GM12878 (cell line): ENCODE measurements around the gene PARM1. TPM values are rescaled to one million over a fixed set of nuclear protein-coding genes. Genes with fewer than 3 reads are reported as not detected.
A peak's percentile ranks its signal among the peaks of the same experiment; 100 is the strongest.

Source experiments
- ATAC-seq: fragments of 200-7000 bp; cut with Tn5 transposase; 3 replicates; pipeline ENCODE4 v1.9.1; 2020; ENCODE audit warnings: mild to moderate bottlenecking, moderate library complexity
- BruUV-seq: library from RNA; stranded (reverse); fragments of 400-500 nt; replicated peaks from 2 replicates; lab custom pipeline; 2021; lab: Mats Ljungman, UMichigan
- CTCF ChIA-PET: fragments of 300-600 bp; sonication (Branson Sonifier 250); formaldehyde crosslinking; extraction: SDS; loops from one replicate; lab custom pipeline; 2021; ENCODE audit warnings: inconsistent platforms; lab: Yijun Ruan, JAX
- POLR2A ChIA-PET: fragments of 350-600 bp; formaldehyde crosslinking; extraction: SDS; loops from one replicate; lab custom pipeline; 2021; ENCODE audit warnings: inconsistent platforms; lab: Charles Lee
- RAD21 ChIA-PET: fragments of 300-600 bp; sonication (Branson Sonifier 250); formaldehyde crosslinking; loops from one replicate; lab custom pipeline; 2023; ENCODE audit warnings: antibody characterized with exemption; ENCODE audit not compliant: unreplicated experiment; lab: Charles Lee
- SMC1A ChIA-PET: fragments of 300-600 bp; sonication (Branson Sonifier 250); formaldehyde crosslinking; loops from one replicate; lab custom pipeline; 2023; ENCODE audit not compliant: unreplicated experiment, uncharacterized antibody; lab: Charles Lee
- DNase-seq: peaks from one replicate; pipeline ENCODE4 v3.0.0-alpha.2; 2011; ENCODE audit warnings: low read depth, low spot score
- FAIRE-seq: peaks from 3 replicates; lab custom pipeline; 2011; peaks lifted over from hg19 to GRCh38; lab: Jason Lieb, UNC
- H2AFZ ChIP-seq: 2 replicates; pipeline ENCODE4 v1.6.0; 2011; ENCODE audit warnings: low read depth, low read length, control low read depth; ENCODE audit not compliant: control insufficient read depth
- H3K27ac ChIP-seq: 2 replicates; pipeline ENCODE4 v1.5.1; 2011; ENCODE audit warnings: control low read depth; ENCODE audit not compliant: control insufficient read depth, insufficient read depth
- H3K27me3 ChIP-seq, 2 experiments: replicated peaks in 1 of 2; 2 replicates each; pipeline versions ENCODE4 v1.6.0 to v1.6.1; 2011; ENCODE audit warnings: low read length in 1 of 2; ENCODE audit not compliant: control insufficient read depth in 2 of 2, insufficient read depth in 2 of 2
- H3K36me3 ChIP-seq, 2 experiments: 2 replicates each; pipeline ENCODE4 v1.5.1; 2011; ENCODE audit warnings: low read length in 1 of 2; ENCODE audit not compliant: control insufficient read depth in 2 of 2, insufficient read depth in 2 of 2
- H3K4me1 ChIP-seq: 2 replicates; pipeline ENCODE4 v1.6.1; 2011; ENCODE audit warnings: mild to moderate bottlenecking, low read length, moderate library complexity, mixed read lengths; ENCODE audit not compliant: control insufficient read depth, insufficient read depth
- H3K4me2 ChIP-seq: 2 replicates; pipeline ENCODE4 v1.6.0; 2011; ENCODE audit warnings: control low read depth; ENCODE audit not compliant: control insufficient read depth, insufficient read depth
- H3K4me3 ChIP-seq: fragments of 200-600 bp; sonication (generic); 2 replicates; pipeline ENCODE4 v1.5.1; 2016
- H3K79me2 ChIP-seq: 2 replicates; pipeline ENCODE4 v1.6.0; 2011; ENCODE audit warnings: low read length; ENCODE audit not compliant: control insufficient read depth, insufficient read depth
- H3K9ac ChIP-seq: 2 replicates; pipeline ENCODE4 v1.8.0; 2011; ENCODE audit warnings: low read length, control low read depth, mixed read lengths; ENCODE audit not compliant: control insufficient read depth, insufficient read depth
- H3K9me3 ChIP-seq: replicated peaks from 3 replicates; pipeline ENCODE4 v1.5.1; 2011; ENCODE audit warnings: mild to moderate bottlenecking, low read length; ENCODE audit not compliant: control insufficient read depth, insufficient read depth
- H4K20me1 ChIP-seq: 2 replicates; pipeline ENCODE4 v1.6.0; 2011; ENCODE audit not compliant: control insufficient read depth, insufficient read depth
- BACH1 ChIP-seq: fragments of 450-650 bp; IDR thresholded peaks from 2 replicates; pipeline ENCODE4 v1.6.1; 2017; ENCODE audit warnings: mild to moderate bottlenecking, borderline replicate concordance
- BCL11A ChIP-seq: IDR thresholded peaks from 2 replicates; pipeline ENCODE4 v1.6.1; 2011; ENCODE audit warnings: low read depth, low read length
- CREB1 ChIP-seq: IDR thresholded peaks from 2 replicates; pipeline ENCODE4 v1.6.1; 2012; ENCODE audit warnings: low read depth, mild to moderate bottlenecking, inconsistent platforms
- GABPA ChIP-seq: IDR thresholded peaks from 2 replicates; pipeline ENCODE4 v1.6.1; 2014; ENCODE audit warnings: antibody characterized with exemption, low read depth, mild to moderate bottlenecking, inconsistent platforms
- HCFC1 ChIP-seq: fragments of 150-350 bp; IDR thresholded peaks from 2 replicates; pipeline ENCODE4 v1.6.1; 2014; ENCODE audit warnings: low read length
- POLR2AphosphoS5 ChIP-seq: IDR thresholded peaks from 2 replicates; pipeline ENCODE4 v1.6.1; 2011; ENCODE audit warnings: mild to moderate bottlenecking, low read length, inconsistent platforms
- RAD21 ChIP-seq: IDR thresholded peaks from 2 replicates; pipeline ENCODE4 v1.6.1; 2011; ENCODE audit warnings: mild to moderate bottlenecking, low read depth, low read length, moderate library complexity; ENCODE audit not compliant: insufficient read depth
- RAD51 ChIP-seq: fragments of 450-650 bp; IDR thresholded peaks from 2 replicates; pipeline ENCODE4 v1.6.1; 2016; ENCODE audit warnings: moderate library complexity, mild to moderate bottlenecking, inconsistent platforms
- SIN3A ChIP-seq: IDR thresholded peaks from 2 replicates; pipeline ENCODE4 v1.6.1; 2012; ENCODE audit warnings: low read depth, low read length, improper control_type of control experiment
- SMAD1 ChIP-seq: fragments of 450-650 bp; IDR thresholded peaks from 2 replicates; pipeline ENCODE4 v1.6.1; 2018; ENCODE audit warnings: mild to moderate bottlenecking, low read depth; ENCODE audit not compliant: partially characterized antibody
- SRF ChIP-seq, 2 experiments: IDR thresholded peaks; 2 replicates each; pipeline ENCODE4 v1.6.1; 2011; ENCODE audit warnings: low read depth in 2 of 2, low read length in 2 of 2, mild to moderate bottlenecking in 1 of 2, moderate library complexity in 1 of 2
- YBX1 ChIP-seq: fragments of 450-650 bp; IDR thresholded peaks from 2 replicates; pipeline ENCODE4 v1.6.1; 2016; ENCODE audit warnings: antibody characterized with exemption
- YY1 ChIP-seq: IDR thresholded peaks from 2 replicates; pipeline ENCODE4 v1.6.1; 2011; ENCODE audit warnings: low read depth, mild to moderate bottlenecking, low read length
- ZNF687 ChIP-seq: fragments of 450-650 bp; IDR thresholded peaks from 2 replicates; pipeline ENCODE4 v1.6.1; 2017; ENCODE audit warnings: mild to moderate bottlenecking, moderate library complexity
- WGBS: methylation state at CpG from one replicate; pipeline ENCODE4 v1.1.6; 2016; ENCODE audit warnings: low lambda C conversion rate; ENCODE audit not compliant: insufficient replicate concordance, insufficient coverage; ENCODE audit errors: missing lambda C conversion rate; 5-methylcytosine and 5-hydroxymethylcytosine counted together
- in situ Hi-C: fragments of 300-500 bp; cut with MboI; formaldehyde crosslinking; loops from 9 replicates; pipeline ENCODE4 v1.14.3; 2018; ENCODE audit warnings: mixed read lengths
- intact Hi-C: fragments of 100-400 bp; cut with micrococcal nuclease; formaldehyde crosslinking; loops from one replicate; pipeline ENCODE4 v1.14.2; 2022; ENCODE audit not compliant: unreplicated experiment
- polyA plus RNA-seq, 11 experiments: library from polyadenylated mRNA; depleted of rRNA in 4 of 11; unstranded in 6 of 11; stranded (reverse) in 5 of 11; fragments of >200 nt; fragmentation: Nextera tagmentation in 4 of 11; fragmentation: Illumina TruSeq in 1 of 11; extraction: Ambion mirVana in 4 of 11; extraction: Trizol in 1 of 11; gene quantifications; 1 replicate in 1 of 11; 2 replicates in 10 of 11; pipeline versions ENCODE4 v1.2.1 to v1.2.3, GENCODE V29; 2011 to 2016; ENCODE audit warnings: inconsistent platforms in 2 of 11, missing spikeins in 2 of 11, low read depth in 1 of 11
- total RNA-seq, 4 experiments: library from RNA; depleted of rRNA in 3 of 4; stranded (reverse); fragments of >200 nt in 3 of 4; fragmentation: Illumina TruSeq in 1 of 4; extraction: Trizol in 1 of 4; gene quantifications; 2 replicates each; pipeline versions ENCODE4 v1.2.1 to v1.2.3, GENCODE V29; 2013 to 2021
- TF ChIP-seq, protein P1 (sequence below): IDR thresholded peaks from 2 replicates; pipeline ENCODE4 v1.6.1; 2012; ENCODE audit warnings: low read depth, low read length, improper control_type of control experiment

PARM1 gene
- total and polyA plus RNA-seq, 10 of the 15 experiments (the other 5 are each of a cell fraction or from before 2014, with no cell fraction given): 13.9 to 56.2 (median 41.3) TPM

DNA sequence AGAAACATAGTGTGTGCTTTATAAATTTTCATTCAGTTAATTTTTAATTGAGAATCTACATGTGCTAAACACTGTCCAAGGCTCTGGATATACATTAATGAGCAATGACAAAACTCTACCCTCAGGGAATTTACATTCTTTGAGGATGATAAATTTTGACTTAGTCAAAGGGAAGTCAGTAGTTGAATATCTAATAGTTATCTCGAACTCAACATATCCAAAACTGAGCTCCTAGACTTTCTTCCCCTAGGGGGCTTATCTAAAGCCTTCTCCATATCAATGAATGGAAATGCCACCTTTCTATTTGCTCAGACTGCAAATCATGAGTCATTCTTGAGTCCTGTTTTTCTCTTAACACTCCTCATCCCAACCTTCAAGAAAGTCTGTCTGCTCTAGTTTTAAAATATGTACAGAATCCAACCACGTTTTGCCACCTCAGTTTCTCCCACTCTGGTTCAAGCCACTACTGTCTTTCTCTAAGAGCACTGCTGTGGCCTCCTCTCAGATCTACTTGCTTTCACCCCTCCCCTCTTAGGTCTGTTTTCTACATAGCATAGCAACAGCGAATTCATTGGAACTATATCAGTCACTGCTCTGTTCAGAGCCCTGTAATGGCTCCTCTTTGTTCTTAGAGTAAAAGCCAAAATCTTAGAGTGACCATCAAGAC is 9.5 kb downstream of the PARM1 start:
- TF ChIP-seq RAD21 (no peak), YBX1 (no peak), RAD51 (no peak), YY1 (no peak), GABPA (no peak), SRF (IDR thresholded peaks at IDR 0.05; ENCODE audit: low read depth in 2 of 2, low read length in 2 of 2) (no peak), POLR2AphosphoS5 (no peak), SMAD1 (no peak), HCFC1 (no peak), BCL11A (no peak), BACH1 (no peak), ZNF687 (no peak), SIN3A (no peak), CREB1 (no peak)
- TF ChIP-seq, protein P1, sequence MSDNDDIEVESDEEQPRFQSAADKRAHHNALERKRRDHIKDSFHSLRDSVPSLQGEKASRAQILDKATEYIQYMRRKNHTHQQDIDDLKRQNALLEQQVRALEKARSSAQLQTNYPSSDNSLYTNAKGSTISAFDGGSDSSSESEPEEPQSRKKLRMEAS: no peak
- TF ChIP-seq, all 136 proteins: peak for 0
- H3K27ac ChIP-seq: no peak overlapping the region
- BruUV-seq: no TSS peak
- 19% methylated on average over 3 of the region's 3 CpGs for WGBS
- RAD21 ChIA-PET: interaction anchor here (2.8 to 3.5 kb wide), 2 partner anchors 8 to 28 kb away, joined by 8 to 32 read pairs; partner anchors contain the start of gene PARM1
- H3K4me1 ChIP-seq: peaks cover 5% of the 10 kb centered on the region
- no peaks in the 10 kb centered on the region; a peak in 1 of 4 replicates for H3K27me3 ChIP-seq
- peak overlapping the region; percentile 13; the same call in 1 of the 2 replicates for H3K4me2 ChIP-seq
- no peak for FAIRE-seq
- H3K4me3 ChIP-seq: no peak overlapping the region
- POLR2A ChIA-PET: interaction anchor here (1.2 kb wide), 1 partner anchor 11 kb away, joined by 3 read pairs; no protein-coding TSS in a partner anchor
- no peaks in the 10 kb centered on the region for H4K20me1 ChIP-seq
- SMC1A ChIA-PET: interaction anchor here (1.8 kb wide), 1 partner anchor 27 kb away, joined by 6 read pairs; no protein-coding TSS in a partner anchor
- no peaks in the 10 kb centered on the region for H3K36me3 ChIP-seq
- no peaks in the 10 kb centered on the region for H3K9me3 ChIP-seq
- peak; percentile 63 for ATAC-seq
- intact Hi-C loops: no loop called here
- in situ Hi-C loops: no loop called here
- no peak overlapping the region for H2AFZ ChIP-seq
- peaks cover 2% of the 10 kb centered on the region; the same call in 1 of the 2 replicates for H3K79me2 ChIP-seq
- CTCF ChIA-PET: interaction anchor here (1.1 to 1.5 kb wide), 3 partner anchors 8 to 104 kb away, joined by 3 to 12 read pairs (median 4); no protein-coding TSS in a partner anchor
- H3K9ac ChIP-seq: no peak overlapping the region
- no peak for DNase-seq
